Measurements from ENCODE around the gene LLGL2. TPM values are rescaled to one million over a fixed set of nuclear protein-coding genes. Genes with fewer than 3 reads are reported as not detected.

The LLGL2 gene
- total RNA-seq, 4 donors from 2014 or later, result 0.78 to 7.1 (median 1.4) TPM

DNA sequence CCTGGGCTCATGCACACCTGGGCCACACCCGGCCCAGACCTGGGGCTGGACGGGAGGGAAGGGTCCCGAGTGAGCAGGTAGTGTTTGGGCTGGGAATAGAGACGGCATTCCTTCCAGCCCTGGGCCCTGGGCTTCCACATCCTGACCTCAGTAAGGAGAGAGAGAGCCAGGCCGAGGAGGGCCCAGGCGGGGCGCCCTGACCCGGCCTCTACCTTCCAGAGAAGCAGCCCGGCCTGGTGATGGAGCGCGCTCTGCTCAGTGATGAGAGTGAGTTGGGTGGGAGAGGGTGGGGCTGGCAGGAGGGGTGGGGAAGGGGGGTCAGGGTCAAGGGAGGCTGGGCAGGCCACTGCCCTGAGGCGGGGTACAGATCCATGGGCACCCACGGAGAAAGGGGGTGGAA, 48.5 kb downstream of the LLGL2 start:
- no peak for ATAC-seq
- Histone ChIP-seq H3K27me3 (no peaks in the 10 kb centered on the region), H3K27ac (no peak overlapping the region), H3K4me1 (no peaks in the 10 kb centered on the region), H3K36me3 (no peaks in the 10 kb centered on the region), H3K4me3 (no peak overlapping the region), H3K9me3 (no peaks in the 10 kb centered on the region)
- in situ Hi-C loops (cut with MboI; ENCODE audit: low sequenced_read_pairs in 4 of 4) (no loop called here), intact Hi-C loops (cut with DNase I; ENCODE audit: low total_unique reads) (no loop called here)
- TF ChIP-seq POLR2A (IDR thresholded peaks at IDR 0.05), result no peak
- TF ChIP-seq, protein P1, sequence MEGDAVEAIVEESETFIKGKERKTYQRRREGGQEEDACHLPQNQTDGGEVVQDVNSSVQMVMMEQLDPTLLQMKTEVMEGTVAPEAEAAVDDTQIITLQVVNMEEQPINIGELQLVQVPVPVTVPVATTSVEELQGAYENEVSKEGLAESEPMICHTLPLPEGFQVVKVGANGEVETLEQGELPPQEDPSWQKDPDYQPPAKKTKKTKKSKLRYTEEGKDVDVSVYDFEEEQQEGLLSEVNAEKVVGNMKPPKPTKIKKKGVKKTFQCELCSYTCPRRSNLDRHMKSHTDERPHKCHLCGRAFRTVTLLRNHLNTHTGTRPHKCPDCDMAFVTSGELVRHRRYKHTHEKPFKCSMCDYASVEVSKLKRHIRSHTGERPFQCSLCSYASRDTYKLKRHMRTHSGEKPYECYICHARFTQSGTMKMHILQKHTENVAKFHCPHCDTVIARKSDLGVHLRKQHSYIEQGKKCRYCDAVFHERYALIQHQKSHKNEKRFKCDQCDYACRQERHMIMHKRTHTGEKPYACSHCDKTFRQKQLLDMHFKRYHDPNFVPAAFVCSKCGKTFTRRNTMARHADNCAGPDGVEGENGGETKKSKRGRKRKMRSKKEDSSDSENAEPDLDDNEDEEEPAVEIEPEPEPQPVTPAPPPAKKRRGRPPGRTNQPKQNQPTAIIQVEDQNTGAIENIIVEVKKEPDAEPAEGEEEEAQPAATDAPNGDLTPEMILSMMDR (IDR thresholded peaks at IDR 0.05 in 4 of 5, conservative IDR thresholded peaks at IDR 0.05 in 1 of 5), result no peak
- no peak for DNase-seq

DNA sequence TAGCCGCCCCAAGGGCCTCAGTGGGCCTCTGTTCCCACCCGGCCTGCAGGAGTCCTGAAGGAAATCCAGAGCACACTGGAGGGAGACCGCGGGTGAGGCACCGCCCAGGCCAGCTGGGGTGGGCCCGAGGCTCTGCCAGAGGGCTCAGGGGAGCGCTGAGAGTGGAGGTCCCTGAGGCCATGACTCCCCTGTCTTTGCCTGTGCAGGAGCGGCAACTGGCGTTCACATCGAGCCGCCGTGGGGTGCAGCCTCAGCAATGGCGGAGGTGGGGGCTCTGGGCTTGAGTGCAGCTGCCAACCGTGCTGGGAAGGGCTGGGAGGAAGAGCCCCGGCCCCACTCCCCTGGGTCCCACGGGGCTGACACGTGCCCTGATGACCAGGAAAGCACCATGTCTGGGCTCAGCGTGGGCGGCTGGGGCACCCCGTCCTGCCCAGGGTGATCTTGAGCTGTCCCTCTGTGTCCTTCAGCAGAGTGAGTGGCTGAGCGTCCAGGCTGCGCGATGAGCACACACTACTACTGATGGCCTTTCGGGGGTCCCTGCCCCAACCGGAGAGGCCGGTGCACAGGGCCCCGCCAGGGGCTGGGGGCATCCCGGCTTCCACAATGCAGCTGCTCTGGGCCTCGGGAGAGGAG, 49.0 kb downstream of the LLGL2 start:
- in situ Hi-C loops (cut with MboI; ENCODE audit: low sequenced_read_pairs in 4 of 4), result loop anchor here in 1 of 4 donors (25.0 kb wide), 1 partner anchor 137 kb away; no protein-coding TSS in a partner anchor
- ATAC-seq, result no peak
- no peak for DNase-seq
- TF ChIP-seq, protein P1 (IDR thresholded peaks at IDR 0.05 in 4 of 5, conservative IDR thresholded peaks at IDR 0.05 in 1 of 5), result no peak
- no peak for TF ChIP-seq POLR2A (IDR thresholded peaks at IDR 0.05)
- Histone ChIP-seq H3K27me3 (no peaks in the 10 kb centered on the region), H3K36me3 (no peaks in the 10 kb centered on the region), H3K9me3 (no peaks in the 10 kb centered on the region), H3K27ac (no peak overlapping the region), H3K4me1 (no peaks in the 10 kb centered on the region), H3K4me3 (no peak overlapping the region)
- intact Hi-C loops (cut with DNase I; ENCODE audit: low total_unique reads), result no loop called here

DNA sequence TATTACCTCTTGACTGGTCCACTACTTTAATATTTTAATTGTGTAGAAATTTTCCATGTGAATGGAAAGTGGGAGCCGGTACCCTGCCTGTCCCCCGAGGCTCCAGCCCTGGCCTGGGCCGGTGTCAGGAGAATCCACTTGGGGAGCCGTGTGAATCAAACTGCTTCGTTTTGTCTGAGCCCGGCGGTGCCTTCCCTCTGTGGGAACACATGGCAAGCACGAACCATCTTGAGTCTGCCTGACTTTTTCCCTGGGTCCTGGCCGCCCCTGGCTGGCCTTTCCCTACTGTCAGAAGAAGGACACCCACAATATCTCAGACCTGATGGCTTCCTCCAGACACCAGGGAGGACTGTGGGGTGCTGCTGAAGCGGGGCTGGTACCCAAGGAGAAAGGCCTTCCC, 49.7 kb downstream of the LLGL2 start:
- in situ Hi-C loops (cut with MboI; ENCODE audit: low sequenced_read_pairs in 4 of 4), result loop anchor here in 1 of 4 donors (25.0 kb wide), 1 partner anchor 138 kb away; no protein-coding TSS in a partner anchor
- intact Hi-C loops (cut with DNase I; ENCODE audit: low total_unique reads), result no loop called here
- Histone ChIP-seq H3K9me3 (no peaks in the 10 kb centered on the region), H3K27ac (no peak overlapping the region), H3K36me3 (no peaks in the 10 kb centered on the region), H3K4me1 (no peaks in the 10 kb centered on the region), H3K4me3 (no peak overlapping the region), H3K27me3 (no peaks in the 10 kb centered on the region)
- no peak for ATAC-seq
- no peak for DNase-seq
- TF ChIP-seq, protein P1 (IDR thresholded peaks at IDR 0.05 in 4 of 5, conservative IDR thresholded peaks at IDR 0.05 in 1 of 5), result no peak
- TF ChIP-seq POLR2A (IDR thresholded peaks at IDR 0.05), result no peak

DNA sequence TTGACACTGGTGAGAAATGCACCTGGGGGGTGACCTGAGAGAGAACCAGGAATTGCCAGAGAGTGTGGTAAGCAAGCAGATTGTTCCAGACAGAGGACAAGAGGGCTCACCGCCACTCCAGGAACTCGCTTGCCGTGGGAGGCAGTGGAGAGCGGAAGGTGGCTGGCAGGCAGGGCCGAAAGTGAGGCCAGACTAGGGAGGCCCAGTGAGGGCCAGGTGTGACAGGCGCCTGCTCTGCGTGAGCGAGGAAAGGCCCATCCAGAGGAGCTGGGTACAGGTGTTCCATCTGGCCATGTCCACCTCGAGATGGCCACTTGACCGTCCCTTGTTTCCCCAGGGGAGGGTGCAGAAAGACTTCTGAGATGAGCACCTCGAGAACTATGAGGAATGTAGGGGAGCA, 50.2 kb downstream of the LLGL2 start:
- ATAC-seq (no peak), DNase-seq (no peak)
- no peak overlapping the region for H3K4me3 ChIP-seq
- in situ Hi-C loops (cut with MboI; ENCODE audit: low sequenced_read_pairs in 4 of 4) (loop anchor here in 1 of 4 donors (25.0 kb wide), 1 partner anchor 138 kb away; no protein-coding TSS in a partner anchor), intact Hi-C loops (cut with DNase I; ENCODE audit: low total_unique reads) (no loop called here)
- no peaks in the 10 kb centered on the region for H3K36me3 ChIP-seq
- no peak overlapping the region for H3K27ac ChIP-seq
- TF ChIP-seq, protein P1 (IDR thresholded peaks at IDR 0.05 in 4 of 5, conservative IDR thresholded peaks at IDR 0.05 in 1 of 5), result no peak
- TF ChIP-seq POLR2A (IDR thresholded peaks at IDR 0.05), result no peak
- H3K9me3 ChIP-seq, result no peaks in the 10 kb centered on the region
- no peaks in the 10 kb centered on the region for H3K4me1 ChIP-seq
- H3K27me3 ChIP-seq, result no peaks in the 10 kb centered on the region
